Ramos (cell line): ENCODE results near the gene ACTL7A.

Experiments used
- in situ Hi-C: fragments of 300-500 bp; cut with MboI; formaldehyde crosslinking; loops from one replicate; pipeline ENCODE4 v1.14.3; 2022; ENCODE audit warnings: low sequenced_read_pairs; ENCODE audit not compliant: unreplicated experiment

The ACTL7A gene

GRCh38 chr9:108910914-108911313 lies 48.8 kb downstream of the ACTL7A start:
- in situ Hi-C loops: no loop called here

GRCh38 chr9:108911820-108912219 lies 49.8 kb downstream of the ACTL7A start:
- in situ Hi-C loops: no loop called here
